GM12878 (cell line): ENCODE results near the gene MYBPC2. TPM values are rescaled to one million over a fixed set of nuclear protein-coding genes. Genes with fewer than 3 reads are reported as not detected.

Experiments used
- ATAC-seq: fragments of 200-7000 bp; cut with Tn5 transposase; 3 replicates; pipeline ENCODE4 v1.9.1; 2020; ENCODE audit warnings: mild to moderate bottlenecking, moderate library complexity
- BruUV-seq: library from RNA; stranded (reverse); fragments of 400-500 nt; replicated peaks from 2 replicates; lab custom pipeline; 2021; lab: Mats Ljungman, UMichigan
- CTCF ChIA-PET: fragments of 300-600 bp; sonication (Branson Sonifier 250); formaldehyde crosslinking; extraction: SDS; loops from one replicate; lab custom pipeline; 2021; ENCODE audit warnings: inconsistent platforms; lab: Yijun Ruan, JAX
- POLR2A ChIA-PET: fragments of 350-600 bp; formaldehyde crosslinking; extraction: SDS; loops from one replicate; lab custom pipeline; 2021; ENCODE audit warnings: inconsistent platforms; lab: Charles Lee
- RAD21 ChIA-PET: fragments of 300-600 bp; sonication (Branson Sonifier 250); formaldehyde crosslinking; loops from one replicate; lab custom pipeline; 2023; ENCODE audit warnings: antibody characterized with exemption; ENCODE audit not compliant: unreplicated experiment; lab: Charles Lee
- SMC1A ChIA-PET: fragments of 300-600 bp; sonication (Branson Sonifier 250); formaldehyde crosslinking; loops from one replicate; lab custom pipeline; 2023; ENCODE audit not compliant: unreplicated experiment, uncharacterized antibody; lab: Charles Lee
- DNase-seq: peaks from one replicate; pipeline ENCODE4 v3.0.0-alpha.2; 2011; ENCODE audit warnings: low read depth, low spot score
- FAIRE-seq: peaks from 3 replicates; lab custom pipeline; 2011; peaks lifted over from hg19 to GRCh38; lab: Jason Lieb, UNC
- H2AFZ ChIP-seq: 2 replicates; pipeline ENCODE4 v1.6.0; 2011; ENCODE audit warnings: low read depth, low read length, control low read depth; ENCODE audit not compliant: control insufficient read depth
- H3K27ac ChIP-seq: 2 replicates; pipeline ENCODE4 v1.5.1; 2011; ENCODE audit warnings: control low read depth; ENCODE audit not compliant: control insufficient read depth, insufficient read depth
- H3K27me3 ChIP-seq, 2 experiments: replicated peaks in 1 of 2; 2 replicates each; pipeline versions ENCODE4 v1.6.0 to v1.6.1; 2011; ENCODE audit warnings: low read length in 1 of 2; ENCODE audit not compliant: control insufficient read depth in 2 of 2, insufficient read depth in 2 of 2
- H3K36me3 ChIP-seq, 2 experiments: 2 replicates each; pipeline ENCODE4 v1.5.1; 2011; ENCODE audit warnings: low read length in 1 of 2; ENCODE audit not compliant: control insufficient read depth in 2 of 2, insufficient read depth in 2 of 2
- H3K4me1 ChIP-seq: 2 replicates; pipeline ENCODE4 v1.6.1; 2011; ENCODE audit warnings: mild to moderate bottlenecking, low read length, moderate library complexity, mixed read lengths; ENCODE audit not compliant: control insufficient read depth, insufficient read depth
- H3K4me2 ChIP-seq: 2 replicates; pipeline ENCODE4 v1.6.0; 2011; ENCODE audit warnings: control low read depth; ENCODE audit not compliant: control insufficient read depth, insufficient read depth
- H3K4me3 ChIP-seq: fragments of 200-600 bp; sonication (generic); 2 replicates; pipeline ENCODE4 v1.5.1; 2016
- H3K79me2 ChIP-seq: 2 replicates; pipeline ENCODE4 v1.6.0; 2011; ENCODE audit warnings: low read length; ENCODE audit not compliant: control insufficient read depth, insufficient read depth
- H3K9ac ChIP-seq: 2 replicates; pipeline ENCODE4 v1.8.0; 2011; ENCODE audit warnings: low read length, control low read depth, mixed read lengths; ENCODE audit not compliant: control insufficient read depth, insufficient read depth
- H3K9me3 ChIP-seq: replicated peaks from 3 replicates; pipeline ENCODE4 v1.5.1; 2011; ENCODE audit warnings: mild to moderate bottlenecking, low read length; ENCODE audit not compliant: control insufficient read depth, insufficient read depth
- H4K20me1 ChIP-seq: 2 replicates; pipeline ENCODE4 v1.6.0; 2011; ENCODE audit not compliant: control insufficient read depth, insufficient read depth
- CHD2 ChIP-seq: IDR thresholded peaks from 2 replicates; pipeline ENCODE4 v1.6.1; 2011; ENCODE audit warnings: low read depth, low read length, improper control_type of control experiment, borderline replicate concordance
- IKZF1 ChIP-seq: fragments of 450-650 bp; conservative IDR thresholded peaks from 2 replicates; pipeline ENCODE4 v1.6.1; 2017; ENCODE audit warnings: antibody characterized with exemption, mild to moderate bottlenecking
- KAT2A ChIP-seq: conservative IDR thresholded peaks from 2 replicates; pipeline ENCODE4 v1.6.1; 2011; ENCODE audit warnings: low read depth, low read length; ENCODE audit not compliant: control insufficient read depth
- MEF2B ChIP-seq: fragments of 450-650 bp; IDR thresholded peaks from 2 replicates; pipeline ENCODE4 v1.6.1; 2018; ENCODE audit warnings: mild to moderate bottlenecking, moderate library complexity; ENCODE audit not compliant: partially characterized antibody, poor library complexity, severe bottlenecking
- NFIC ChIP-seq: IDR thresholded peaks from 2 replicates; pipeline ENCODE4 v1.6.1; 2012; ENCODE audit warnings: low read depth, mild to moderate bottlenecking, inconsistent platforms, low read length, moderate library complexity
- NR2C1 ChIP-seq: fragments of 450-650 bp; IDR thresholded peaks from 2 replicates; pipeline ENCODE4 v1.6.1; 2017; ENCODE audit warnings: antibody characterized with exemption, mild to moderate bottlenecking, moderate library complexity
- SIX5 ChIP-seq: IDR thresholded peaks from 2 replicates; pipeline ENCODE4 v1.6.1; 2011; ENCODE audit warnings: mild to moderate bottlenecking, low read depth, low read length, moderate library complexity; ENCODE audit not compliant: severe bottlenecking
- SUZ12 ChIP-seq: fragments of 200-600 bp; sonication (generic); IDR thresholded peaks from one replicate; pipeline ENCODE4 v1.6.1; 2018; ENCODE audit warnings: antibody characterized with exemption, mild to moderate bottlenecking; ENCODE audit not compliant: unreplicated experiment
- TARDBP ChIP-seq: IDR thresholded peaks from 2 replicates; pipeline ENCODE4 v1.6.1; 2016; ENCODE audit warnings: borderline replicate concordance
- ZNF24 ChIP-seq: fragments of 450-650 bp; IDR thresholded peaks from 2 replicates; pipeline ENCODE4 v1.6.1; 2017; ENCODE audit warnings: antibody characterized with exemption, mild to moderate bottlenecking
- WGBS: methylation state at CpG from one replicate; pipeline ENCODE4 v1.1.6; 2016; ENCODE audit warnings: low lambda C conversion rate; ENCODE audit not compliant: insufficient replicate concordance, insufficient coverage; ENCODE audit errors: missing lambda C conversion rate; 5-methylcytosine and 5-hydroxymethylcytosine counted together
- in situ Hi-C: fragments of 300-500 bp; cut with MboI; formaldehyde crosslinking; loops from 9 replicates; pipeline ENCODE4 v1.14.3; 2018; ENCODE audit warnings: mixed read lengths
- intact Hi-C: fragments of 100-400 bp; cut with micrococcal nuclease; formaldehyde crosslinking; loops from one replicate; pipeline ENCODE4 v1.14.2; 2022; ENCODE audit not compliant: unreplicated experiment
- polyA plus RNA-seq, 11 experiments: library from polyadenylated mRNA; depleted of rRNA in 4 of 11; unstranded in 6 of 11; stranded (reverse) in 5 of 11; fragments of >200 nt; fragmentation: Nextera tagmentation in 4 of 11; fragmentation: Illumina TruSeq in 1 of 11; extraction: Ambion mirVana in 4 of 11; extraction: Trizol in 1 of 11; gene quantifications; 1 replicate in 1 of 11; 2 replicates in 10 of 11; pipeline versions ENCODE4 v1.2.1 to v1.2.3, GENCODE V29; 2011 to 2016; ENCODE audit warnings: inconsistent platforms in 2 of 11, missing spikeins in 2 of 11, low read depth in 1 of 11
- total RNA-seq, 4 experiments: library from RNA; depleted of rRNA in 3 of 4; stranded (reverse); fragments of >200 nt in 3 of 4; fragmentation: Illumina TruSeq in 1 of 4; extraction: Trizol in 1 of 4; gene quantifications; 2 replicates each; pipeline versions ENCODE4 v1.2.1 to v1.2.3, GENCODE V29; 2013 to 2021
- TF ChIP-seq, protein P1 (sequence below): fragments of 450-650 bp; IDR thresholded peaks from 2 replicates; pipeline ENCODE4 v1.6.1; 2017; ENCODE audit warnings: low read depth, mild to moderate bottlenecking, moderate library complexity
- TF ChIP-seq, protein P2 (sequence below): IDR thresholded peaks from 2 replicates; pipeline ENCODE4 v1.6.1; 2011; ENCODE audit warnings: low read depth, mild to moderate bottlenecking, low read length, moderate library complexity, borderline replicate concordance; ENCODE audit errors: extremely low read depth

The MYBPC2 gene
- total and polyA plus RNA-seq, 10 of the 15 experiments (the other 5 are each of a cell fraction or from before 2014, with no cell fraction given): 0.09 to 2.6 (median 0.61) TPM

DNA sequence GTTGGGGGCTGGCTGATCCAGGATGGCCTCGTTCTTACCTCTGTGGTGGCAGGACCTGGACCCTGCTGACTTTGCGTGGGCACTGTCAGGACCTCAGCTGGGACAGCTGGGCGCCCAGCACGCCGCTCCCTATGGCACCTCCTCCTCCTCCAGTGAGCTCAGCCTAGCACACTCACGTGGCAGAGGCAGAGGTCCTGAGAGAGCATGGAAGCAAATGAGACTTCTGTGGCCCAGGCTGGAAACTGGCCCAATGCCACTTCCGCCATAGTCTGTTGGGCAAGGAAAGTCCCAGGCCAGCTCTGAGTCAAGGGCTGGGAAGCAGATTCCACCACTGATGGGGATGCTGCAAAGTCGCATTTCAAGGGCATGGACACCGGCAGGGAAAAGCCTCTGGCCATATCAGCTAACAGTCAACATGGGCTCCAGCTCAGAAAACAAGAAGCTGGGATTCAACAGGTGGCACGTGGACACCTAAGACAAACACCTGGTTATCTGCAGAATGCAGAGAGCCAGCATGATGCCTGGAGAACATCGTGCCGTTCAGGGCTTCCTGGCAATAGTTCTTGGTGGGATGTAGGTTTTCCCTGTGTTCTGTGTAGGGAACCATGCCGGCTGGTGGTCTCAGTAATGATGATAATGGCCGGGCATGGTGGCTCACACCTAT, 16.7 kb downstream of the MYBPC2 start:
- FAIRE-seq (no peak), ATAC-seq (no peak), DNase-seq (no peak)
- H3K4me1 ChIP-seq: no peaks in the 10 kb centered on the region
- RAD21 ChIA-PET: interaction anchor here (1.1 kb wide), 1 partner anchor 84 kb away, joined by 4 read pairs; the partner anchor contains the start of gene NAPSA
- H3K4me3 ChIP-seq: no peak overlapping the region
- BruUV-seq: no TSS peak
- no peaks in the 10 kb centered on the region for H3K79me2 ChIP-seq
- H4K20me1 ChIP-seq: no peaks in the 10 kb centered on the region
- WGBS: 56% methylated on average over 14 of the region's 14 CpGs
- intact Hi-C loops: no loop called here
- in situ Hi-C loops: no loop called here
- H3K9me3 ChIP-seq: no peaks in the 10 kb centered on the region
- CTCF ChIA-PET: interaction anchor here (0.8 to 1.4 kb wide), 2 partner anchors 8 to 101 kb away, joined by 3 to 4 read pairs; no protein-coding TSS in a partner anchor
- SMC1A ChIA-PET: no interaction called here
- no peak overlapping the region for H3K9ac ChIP-seq
- no peak overlapping the region for H3K4me2 ChIP-seq
- no peak overlapping the region for H3K27ac ChIP-seq
- POLR2A ChIA-PET: interaction anchor here (0.5 to 1.1 kb wide), 3 partner anchors 11 to 17 kb away, joined by 3 to 4 read pairs (median 3); no protein-coding TSS in a partner anchor
- H3K27me3 ChIP-seq: no peaks in the 10 kb centered on the region
- TF ChIP-seq KAT2A: no peak
- 0 out of 2 replicates have a peak, but pooled peaks have one; percentile 20 for TF ChIP-seq IKZF1
- no peak overlapping the region for H2AFZ ChIP-seq
- H3K36me3 ChIP-seq: no peaks in the 10 kb centered on the region

GRCh38 chr19:50450369-50451222, 17.9 kb downstream of the MYBPC2 start:
- Histone ChIP-seq H3K9me3 (no peaks in the 10 kb centered on the region), H2AFZ (no peak overlapping the region), H3K27me3 (no peaks in the 10 kb centered on the region), H3K36me3 (no peaks in the 10 kb centered on the region), H3K79me2 (no peaks in the 10 kb centered on the region), H3K4me1 (no peaks in the 10 kb centered on the region), H3K27ac (no peak overlapping the region), H3K4me2 (no peak overlapping the region), H3K9ac (no peak overlapping the region), H3K4me3 (no peak overlapping the region), H4K20me1 (no peaks in the 10 kb centered on the region)
- in situ Hi-C loops: no loop called here
- no TSS peak for BruUV-seq
- FAIRE-seq: no peak
- no peak for ATAC-seq
- no peak for DNase-seq
- SMC1A ChIA-PET: no interaction called here
- POLR2A ChIA-PET: no interaction called here
- WGBS: 48% methylated on average over 30 of the region's 30 CpGs
- CTCF ChIA-PET: interaction anchor here (0.7 to 1.4 kb wide), 3 partner anchors 9 to 35 kb away, joined by 3 to 4 read pairs (median 4); no protein-coding TSS in a partner anchor
- intact Hi-C loops: no loop called here
- RAD21 ChIA-PET: no interaction called here
- TF ChIP-seq CHD2 (no peak), NFIC (no peak), SIX5 (no peak), TARDBP (no peak), SUZ12 (no peak), MEF2B (no peak), NR2C1 (no peak), ZNF24 (no peak)
- TF ChIP-seq, protein P1, sequence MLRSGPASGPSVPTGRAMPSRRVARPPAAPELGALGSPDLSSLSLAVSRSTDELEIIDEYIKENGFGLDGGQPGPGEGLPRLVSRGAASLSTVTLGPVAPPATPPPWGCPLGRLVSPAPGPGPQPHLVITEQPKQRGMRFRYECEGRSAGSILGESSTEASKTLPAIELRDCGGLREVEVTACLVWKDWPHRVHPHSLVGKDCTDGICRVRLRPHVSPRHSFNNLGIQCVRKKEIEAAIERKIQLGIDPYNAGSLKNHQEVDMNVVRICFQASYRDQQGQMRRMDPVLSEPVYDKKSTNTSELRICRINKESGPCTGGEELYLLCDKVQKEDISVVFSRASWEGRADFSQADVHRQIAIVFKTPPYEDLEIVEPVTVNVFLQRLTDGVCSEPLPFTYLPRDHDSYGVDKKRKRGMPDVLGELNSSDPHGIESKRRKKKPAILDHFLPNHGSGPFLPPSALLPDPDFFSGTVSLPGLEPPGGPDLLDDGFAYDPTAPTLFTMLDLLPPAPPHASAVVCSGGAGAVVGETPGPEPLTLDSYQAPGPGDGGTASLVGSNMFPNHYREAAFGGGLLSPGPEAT: no peak
- TF ChIP-seq, protein P2, sequence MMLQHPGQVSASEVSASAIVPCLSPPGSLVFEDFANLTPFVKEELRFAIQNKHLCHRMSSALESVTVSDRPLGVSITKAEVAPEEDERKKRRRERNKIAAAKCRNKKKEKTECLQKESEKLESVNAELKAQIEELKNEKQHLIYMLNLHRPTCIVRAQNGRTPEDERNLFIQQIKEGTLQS: no peak
